Measurements from ENCODE around the gene PLEKHN1.

DNA sequence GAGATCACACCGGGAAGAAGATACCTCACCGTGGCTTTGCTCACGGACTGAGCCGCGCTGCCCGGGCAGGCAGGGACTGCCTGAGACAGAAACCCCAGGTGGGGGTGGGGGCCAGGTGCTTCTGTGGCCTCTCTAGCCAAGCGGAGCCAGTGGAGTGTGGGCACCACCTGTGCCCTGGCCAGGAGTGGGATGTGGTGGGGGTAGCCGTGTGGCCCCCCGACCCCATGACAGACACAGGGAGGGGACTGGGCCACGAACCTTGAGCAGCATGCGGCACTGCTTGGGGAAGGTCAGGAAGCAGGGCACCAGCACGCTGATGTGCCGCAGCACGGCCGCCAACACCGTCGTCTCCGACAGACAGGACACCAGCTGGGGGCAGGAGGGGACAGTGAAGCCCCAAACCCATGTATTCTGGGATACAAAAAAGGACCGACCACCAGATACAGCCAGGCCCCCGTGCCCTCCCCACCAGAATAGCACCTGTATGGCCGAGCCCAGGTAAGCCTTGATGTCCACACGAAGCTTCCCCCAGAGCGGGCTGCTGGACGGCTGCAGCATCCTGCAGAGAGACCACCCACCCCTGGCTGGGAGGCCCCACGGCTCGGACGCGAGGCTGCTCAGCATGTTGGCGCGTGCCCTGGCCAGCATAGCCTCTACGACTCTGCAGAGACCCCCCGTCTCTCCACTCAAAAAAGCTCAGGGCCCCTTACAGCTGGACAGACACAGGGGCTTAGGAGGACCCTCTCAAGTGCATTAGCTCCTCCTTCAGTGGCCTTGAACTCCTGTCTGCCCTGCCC is 12.6 kb upstream of the PLEKHN1 start:
- TF ChIP-seq, protein P1, sequence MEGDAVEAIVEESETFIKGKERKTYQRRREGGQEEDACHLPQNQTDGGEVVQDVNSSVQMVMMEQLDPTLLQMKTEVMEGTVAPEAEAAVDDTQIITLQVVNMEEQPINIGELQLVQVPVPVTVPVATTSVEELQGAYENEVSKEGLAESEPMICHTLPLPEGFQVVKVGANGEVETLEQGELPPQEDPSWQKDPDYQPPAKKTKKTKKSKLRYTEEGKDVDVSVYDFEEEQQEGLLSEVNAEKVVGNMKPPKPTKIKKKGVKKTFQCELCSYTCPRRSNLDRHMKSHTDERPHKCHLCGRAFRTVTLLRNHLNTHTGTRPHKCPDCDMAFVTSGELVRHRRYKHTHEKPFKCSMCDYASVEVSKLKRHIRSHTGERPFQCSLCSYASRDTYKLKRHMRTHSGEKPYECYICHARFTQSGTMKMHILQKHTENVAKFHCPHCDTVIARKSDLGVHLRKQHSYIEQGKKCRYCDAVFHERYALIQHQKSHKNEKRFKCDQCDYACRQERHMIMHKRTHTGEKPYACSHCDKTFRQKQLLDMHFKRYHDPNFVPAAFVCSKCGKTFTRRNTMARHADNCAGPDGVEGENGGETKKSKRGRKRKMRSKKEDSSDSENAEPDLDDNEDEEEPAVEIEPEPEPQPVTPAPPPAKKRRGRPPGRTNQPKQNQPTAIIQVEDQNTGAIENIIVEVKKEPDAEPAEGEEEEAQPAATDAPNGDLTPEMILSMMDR (IDR thresholded peaks at IDR 0.05; ENCODE audit: borderline replicate concordance, extremely low read depth, low read length, poor library complexity, severe bottlenecking): no peak
- no peak for TF ChIP-seq EZH2 (IDR thresholded peaks at IDR 0.05; ENCODE audit: borderline replicate concordance, low read depth, low read length, severe bottlenecking)
